PC-3 (cell line): ENCODE results near the gene ZDHHC13. TPM values are rescaled to one million over a fixed set of nuclear protein-coding genes. Genes with fewer than 3 reads are reported as not detected.

Source experiments
- ATAC-seq: fragments of 200-7000 bp; cut with Tn5 transposase; 2 replicates; pipeline ENCODE4 v1.9.1; 2020; ENCODE audit warnings: mild to moderate bottlenecking, moderate library complexity
- BruUV-seq: library from RNA; stranded (reverse); fragments of 400-500 nt; replicated peaks from 2 replicates; lab custom pipeline; 2021; lab: Mats Ljungman, UMichigan
- CTCF ChIA-PET: fragments of 300-600 bp; sonication (Branson Sonifier 250); formaldehyde crosslinking; loops from one replicate; lab custom pipeline; 2022; ENCODE audit warnings: antibody characterized with exemption; lab: Charles Lee
- POLR2A ChIA-PET: fragments of 300-600 bp; sonication (Branson Sonifier 250); formaldehyde crosslinking; loops from one replicate; lab custom pipeline; 2022; ENCODE audit warnings: antibody characterized with exemption; ENCODE audit not compliant: unreplicated experiment; lab: Charles Lee
- DNase-seq: peaks from one replicate; pipeline ENCODE4 v3.0.0-alpha.2; 2015
- H2AFZ ChIP-seq: fragments of 300-600 bp; sonication (generic); 2 replicates; pipeline ENCODE4 v1.6.0; 2016; ENCODE audit warnings: antibody characterized with exemption, low read length
- H3F3A ChIP-seq: fragments of 300-600 bp; sonication (generic); one replicate; pipeline ENCODE4 v1.6.0; 2017; ENCODE audit warnings: antibody characterized with exemption, low read length, control low read depth, mild to moderate bottlenecking; ENCODE audit not compliant: unreplicated experiment
- H3K27ac ChIP-seq: fragments of 300-600 bp; sonication (generic); 2 replicates; pipeline ENCODE4 v1.5.1; 2016; ENCODE audit warnings: mild to moderate bottlenecking, low read length
- H3K27me3 ChIP-seq: fragments of 300-600 bp; sonication (generic); 2 replicates; pipeline ENCODE4 v1.6.1; 2016; ENCODE audit warnings: low read length, mixed read lengths
- H3K36me3 ChIP-seq: fragments of 300-600 bp; sonication (generic); 2 replicates; pipeline ENCODE4 v1.6.1; 2016; ENCODE audit warnings: low read depth, mixed run types, low read length, mixed read lengths
- H3K4me1 ChIP-seq: fragments of 300-600 bp; sonication (generic); 2 replicates; pipeline ENCODE4 v1.5.1; 2016; ENCODE audit warnings: low read length; ENCODE audit not compliant: insufficient read depth
- H3K4me2 ChIP-seq: fragments of 300-600 bp; sonication (generic); 2 replicates; pipeline ENCODE4 v1.6.0; 2016; ENCODE audit warnings: low read length
- H3K4me3 ChIP-seq: fragments of 300-600 bp; sonication (generic); 2 replicates; pipeline ENCODE4 v1.5.1; 2016; ENCODE audit warnings: mild to moderate bottlenecking, low read length, mixed read lengths
- H3K79me2 ChIP-seq: fragments of 300-600 bp; sonication (generic); 2 replicates; pipeline ENCODE4 v1.6.1; 2017; ENCODE audit warnings: low read length, mixed read lengths
- H3K9ac ChIP-seq: fragments of 300-600 bp; sonication (generic); 2 replicates; pipeline ENCODE4 v1.6.0; 2016; ENCODE audit warnings: mild to moderate bottlenecking, low read length
- H3K9me2 ChIP-seq: fragments of 300-600 bp; sonication (generic); replicated peaks from 2 replicates; pipeline ENCODE4 v1.6.1; 2016; ENCODE audit warnings: mixed run types, low read length, mixed read lengths
- H3K9me3 ChIP-seq: fragments of 300-600 bp; sonication (generic); 2 replicates; pipeline ENCODE4 v1.6.1; 2016; ENCODE audit warnings: low read length, mixed read lengths
- H4K20me1 ChIP-seq: fragments of 300-600 bp; sonication (generic); 2 replicates; pipeline ENCODE4 v1.6.1; 2016; ENCODE audit warnings: low read length, mixed read lengths
- EZH2 ChIP-seq: fragments of 300-600 bp; sonication (generic); IDR thresholded peaks from one replicate; pipeline ENCODE4 v1.6.1; 2017; ENCODE audit warnings: antibody characterized with exemption, mild to moderate bottlenecking, low read length; ENCODE audit not compliant: unreplicated experiment
- EZH2phosphoT487 ChIP-seq: fragments of 300-600 bp; sonication (generic); IDR thresholded peaks from 2 replicates; pipeline ENCODE4 v1.6.1; 2018; ENCODE audit warnings: mild to moderate bottlenecking, antibody characterized with exemption, low read length, borderline replicate concordance
- intact Hi-C: fragments of 100-400 bp; cut with micrococcal nuclease; formaldehyde crosslinking; loops from 2 replicates; pipeline ENCODE4 v1.9.0; 2023
- total RNA-seq: library from RNA; depleted of rRNA; stranded (reverse); fragments of >200 nt; gene quantifications from 2 replicates; pipeline ENCODE4 v1.2.3, GENCODE V29; 2014
- TF ChIP-seq, protein P1 (sequence below): fragments of 300-600 bp; sonication (generic); conservative IDR thresholded peaks from 2 replicates; pipeline ENCODE4 v1.5.1; 2017; ENCODE audit warnings: antibody characterized with exemption, low read depth, mild to moderate bottlenecking, low read length

ZDHHC13 gene
- total RNA-seq, 1 experiment from 2014 or later: 21.2 TPM

DNA sequence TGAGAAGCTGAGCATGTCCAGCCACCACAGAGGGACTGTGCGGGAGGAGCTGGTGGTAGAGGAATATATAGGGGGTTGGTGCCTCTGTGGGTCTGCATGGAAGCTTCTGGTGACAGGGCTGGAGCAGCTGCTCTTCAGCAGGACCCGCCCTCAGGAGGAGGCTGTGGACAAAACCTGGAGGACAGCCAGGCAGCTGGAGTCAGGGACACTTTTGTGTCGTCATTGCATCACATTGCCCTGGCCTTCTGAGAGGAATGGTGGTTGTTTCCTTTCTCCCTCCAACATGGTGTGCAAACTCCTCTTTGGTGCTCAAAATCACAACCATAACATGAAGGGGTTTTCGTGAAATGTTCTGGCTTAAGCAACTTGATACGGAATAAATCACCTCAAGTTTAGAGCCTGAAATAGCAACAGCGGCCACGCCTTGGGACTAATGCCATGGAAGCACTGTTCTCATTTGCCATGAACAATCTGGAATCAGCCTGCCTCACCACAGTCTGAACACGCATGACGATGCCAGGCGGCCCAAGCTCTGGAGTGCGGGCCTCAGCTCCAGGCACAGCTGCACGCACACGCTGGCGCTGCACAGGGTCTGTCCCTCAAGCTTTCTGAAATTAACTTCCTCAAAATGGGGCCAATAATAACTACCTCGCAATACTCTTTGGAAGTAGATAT is 102.0 kb downstream of the ZDHHC13 start:
- POLR2A ChIA-PET: no interaction called here
- no peak overlapping the region for H3K4me3 ChIP-seq
- intact Hi-C loops: loop anchor here (2.0 kb wide), 1 partner anchor 14 kb away; no protein-coding TSS in a partner anchor
- no peak overlapping the region for H2AFZ ChIP-seq
- no peaks in the 10 kb centered on the region for H3K27me3 ChIP-seq
- ATAC-seq (no peak), DNase-seq (no peak)
- no peak overlapping the region for H3K9ac ChIP-seq
- TF ChIP-seq EZH2 (no peak), EZH2phosphoT487 (no peak)
- TF ChIP-seq, protein P1, sequence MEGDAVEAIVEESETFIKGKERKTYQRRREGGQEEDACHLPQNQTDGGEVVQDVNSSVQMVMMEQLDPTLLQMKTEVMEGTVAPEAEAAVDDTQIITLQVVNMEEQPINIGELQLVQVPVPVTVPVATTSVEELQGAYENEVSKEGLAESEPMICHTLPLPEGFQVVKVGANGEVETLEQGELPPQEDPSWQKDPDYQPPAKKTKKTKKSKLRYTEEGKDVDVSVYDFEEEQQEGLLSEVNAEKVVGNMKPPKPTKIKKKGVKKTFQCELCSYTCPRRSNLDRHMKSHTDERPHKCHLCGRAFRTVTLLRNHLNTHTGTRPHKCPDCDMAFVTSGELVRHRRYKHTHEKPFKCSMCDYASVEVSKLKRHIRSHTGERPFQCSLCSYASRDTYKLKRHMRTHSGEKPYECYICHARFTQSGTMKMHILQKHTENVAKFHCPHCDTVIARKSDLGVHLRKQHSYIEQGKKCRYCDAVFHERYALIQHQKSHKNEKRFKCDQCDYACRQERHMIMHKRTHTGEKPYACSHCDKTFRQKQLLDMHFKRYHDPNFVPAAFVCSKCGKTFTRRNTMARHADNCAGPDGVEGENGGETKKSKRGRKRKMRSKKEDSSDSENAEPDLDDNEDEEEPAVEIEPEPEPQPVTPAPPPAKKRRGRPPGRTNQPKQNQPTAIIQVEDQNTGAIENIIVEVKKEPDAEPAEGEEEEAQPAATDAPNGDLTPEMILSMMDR: no peak
- H3K36me3 ChIP-seq: peaks cover 9% of the 10 kb centered on the region; the same call in 1 of the 2 replicates
- H3K4me1 ChIP-seq: peaks cover 9% of the 10 kb centered on the region; the same call in 1 of the 2 replicates
- H3K4me2 ChIP-seq: no peak overlapping the region
- H3K79me2 ChIP-seq: no peaks in the 10 kb centered on the region
- no peak overlapping the region for H3K27ac ChIP-seq
- H3K9me2 ChIP-seq: no peaks in the 10 kb centered on the region
- no peaks in the 10 kb centered on the region for H3F3A ChIP-seq
- CTCF ChIA-PET: no interaction called here
- no TSS peak for BruUV-seq
- no peaks in the 10 kb centered on the region for H3K9me3 ChIP-seq
- H4K20me1 ChIP-seq: no peaks in the 10 kb centered on the region

DNA sequence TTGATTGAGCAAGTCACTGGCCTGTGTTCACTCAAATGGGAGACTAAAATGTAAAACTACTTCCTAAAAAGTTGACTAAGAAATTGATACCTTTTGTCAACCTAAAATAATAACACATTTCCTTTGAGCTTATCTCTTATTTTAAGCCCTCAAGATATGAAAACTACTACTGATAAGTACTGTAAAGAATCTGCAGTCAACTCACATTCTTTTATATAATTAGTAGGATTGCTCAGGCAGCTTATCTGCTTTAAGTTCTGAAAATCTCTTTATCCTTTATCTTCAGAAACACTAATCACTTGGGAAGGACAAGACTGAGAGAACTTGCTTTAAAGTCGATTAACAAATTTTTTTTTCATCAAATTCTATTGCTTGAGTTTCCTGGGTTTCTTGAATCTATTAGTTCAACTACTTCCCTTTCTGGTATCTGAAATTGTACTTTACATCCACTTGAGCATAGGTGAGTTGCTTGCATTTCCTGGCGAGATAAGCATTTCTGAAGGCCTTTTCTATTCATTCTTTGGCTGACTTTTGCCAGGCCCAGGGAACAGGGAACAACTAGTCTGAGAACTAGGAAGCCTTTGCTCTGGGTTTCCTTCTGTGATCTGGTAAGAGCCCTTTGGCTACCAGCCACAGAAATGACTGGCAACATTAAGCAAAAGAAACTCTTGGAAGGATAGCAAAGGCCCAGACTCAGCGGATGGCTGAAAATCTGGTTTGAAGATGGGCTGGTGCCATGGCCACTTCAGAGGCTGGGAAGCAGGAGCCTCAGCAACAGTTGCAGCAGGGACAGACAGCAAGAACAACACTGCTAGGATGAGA is 104.1 kb downstream of the ZDHHC13 start:
- Histone ChIP-seq H3K27ac (no peak overlapping the region), H4K20me1 (no peaks in the 10 kb centered on the region), H3K79me2 (no peaks in the 10 kb centered on the region), H3K4me3 (no peak overlapping the region), H3K9me2 (no peaks in the 10 kb centered on the region), H3K4me2 (no peak overlapping the region), H3K4me1 (peaks cover 9% of the 10 kb centered on the region; the same call in 1 of the 2 replicates), H3K9me3 (no peaks in the 10 kb centered on the region), H3F3A (no peaks in the 10 kb centered on the region), H3K9ac (no peak overlapping the region), H2AFZ (no peak overlapping the region), H3K36me3 (peaks cover 25% of the 10 kb centered on the region), H3K27me3 (no peaks in the 10 kb centered on the region)
- intact Hi-C loops: no loop called here
- no peak for DNase-seq
- ChIA-PET CTCF (no interaction called here), POLR2A (no interaction called here)
- no peak for TF ChIP-seq EZH2
- TF ChIP-seq EZH2phosphoT487: no peak
- TF ChIP-seq, protein P1: no peak
- BruUV-seq: no TSS peak
- no peak for ATAC-seq
